ENCODE data around the gene DBX2.

Gene DBX2

GRCh38 chr12:45077251-45077650, 26.4 kb upstream of the DBX2 start:
- no peak overlapping the region for H3K4me3 ChIP-seq (ENCODE audit: low read depth, low read length)
- POLR2A ChIA-PET, result no interaction called here
- CTCF ChIA-PET, result no interaction called here
- no peak for DNase-seq (ENCODE audit: low read depth, low spot score)
- no peak for TF ChIP-seq CTCF (IDR thresholded peaks at IDR 0.05; ENCODE audit: insufficient read depth, low read length, missing control alignments)

- CTCF ChIA-PET, result no interaction called here
- POLR2A ChIA-PET, result no interaction called here
- no peak for DNase-seq (ENCODE audit: low read depth, low spot score)
- H3K4me3 ChIP-seq (ENCODE audit: low read depth, low read length), result no peak overlapping the region
- no peak for TF ChIP-seq CTCF (IDR thresholded peaks at IDR 0.05; ENCODE audit: insufficient read depth, low read length, missing control alignments)
Measured at GRCh38 chr12:45076417-45077026, 25.6 kb upstream of the DBX2 start.

GRCh38 chr12:45075587-45076282, 24.8 kb upstream of the DBX2 start:
- TF ChIP-seq CTCF (IDR thresholded peaks at IDR 0.05; ENCODE audit: insufficient read depth, low read length, missing control alignments), result no peak

GRCh38 chr12:45065125-45065626, 14.3 kb upstream of the DBX2 start:
- no peak overlapping the region for H3K4me3 ChIP-seq (ENCODE audit: low read depth, low read length)
- no peak for DNase-seq (ENCODE audit: low read depth, low spot score)
- ChIA-PET CTCF (interaction anchor here (1.2 kb wide), 1 partner anchor 99 kb away, joined by 3 read pairs; no protein-coding TSS in a partner anchor), POLR2A (no interaction called here)
- TF ChIP-seq CTCF (IDR thresholded peaks at IDR 0.05; ENCODE audit: insufficient read depth, low read length, missing control alignments), result no peak

More at GRCh38 chr12:45075587-45076282, 24.8 kb upstream of the DBX2 start:
- ChIA-PET POLR2A (no interaction called here), CTCF (no interaction called here)
- H3K4me3 ChIP-seq (ENCODE audit: low read depth, low read length), result no peak overlapping the region
- no peak for DNase-seq (ENCODE audit: low read depth, low spot score)

GRCh38 chr12:45060976-45061375, 10.1 kb upstream of the DBX2 start:
- H3K4me3 ChIP-seq (ENCODE audit: low read depth, low read length), result no peak overlapping the region
- DNase-seq (ENCODE audit: low read depth, low spot score), result no peak
- ChIA-PET POLR2A (no interaction called here), CTCF (no interaction called here)
- TF ChIP-seq CTCF (IDR thresholded peaks at IDR 0.05; ENCODE audit: insufficient read depth, low read length, missing control alignments), result no peak

GRCh38 chr12:45051572-45052125, 750 bp upstream of the DBX2 start:
- DNase-seq (ENCODE audit: low read depth, low spot score), result no peak
- TF ChIP-seq CTCF (IDR thresholded peaks at IDR 0.05; ENCODE audit: insufficient read depth, low read length, missing control alignments), result no peak
- no peak overlapping the region; the same call in 1 of the 2 replicates for H3K4me3 ChIP-seq (ENCODE audit: low read depth, low read length)
- ChIA-PET POLR2A (no interaction called here), CTCF (no interaction called here)
